Colonic mucosa (tissue), 4 donors: Measurements from ENCODE around the gene ACSM4. TPM values are rescaled to one million over a fixed set of nuclear protein-coding genes. Genes with fewer than 3 reads are reported as not detected.
A peak's percentile ranks its signal among the peaks of the same experiment; 100 is the strongest.

ENCODE experiments used
- DNase-seq: peaks from one replicate; pipeline ENCODE4 v3.0.0-alpha.2; 2020
- H3K27ac ChIP-seq: fragments of 200-600 bp; one replicate; pipeline ENCODE4 v1.8.0; 2021
- H3K27me3 ChIP-seq: fragments of 200-600 bp; one replicate; pipeline ENCODE4 v1.8.0; 2021
- H3K36me3 ChIP-seq: fragments of 200-600 bp; one replicate; pipeline ENCODE4 v1.8.0; 2021
- H3K4me1 ChIP-seq: fragments of 200-600 bp; one replicate; pipeline ENCODE4 v1.8.0; 2021; ENCODE audit warnings: mild to moderate bottlenecking
- H3K4me3 ChIP-seq: fragments of 200-600 bp; one replicate; pipeline ENCODE4 v1.8.0; 2021
- H3K9ac ChIP-seq, 2 donors: one replicate each; pipeline ENCODE4 v1.7.0; 2013; ENCODE audit warnings: control low read depth in 2 of 2, low read depth in 2 of 2, low read length in 2 of 2
- H3K9me3 ChIP-seq: fragments of 200-600 bp; one replicate; pipeline ENCODE4 v1.8.0; 2021
- CTCF ChIP-seq: fragments of 200-600 bp; IDR thresholded peaks from one replicate; pipeline ENCODE4 v1.8.0; 2022; ENCODE audit warnings: antibody characterized with exemption, mild to moderate bottlenecking
- intact Hi-C: fragments of 100-400 bp; cut with DNase I; formaldehyde crosslinking; loops from one replicate; pipeline ENCODE4 v1.14.1; 2022
- total RNA-seq, 2 donors: library from RNA; stranded (reverse); fragmentation: NEBNext Ultra II Directional in 1 of 2; extraction: Animal tissue kit (Norgen Biotek cat#: 25700) in 1 of 2; gene quantifications; one replicate each; pipeline ENCODE4 v1.2.1, GENCODE V29; 2021
- donor health status: healthy.
- donor health status: DM: no; HTN: no; CAD: no.
- donor health status: DM: no; HTN: no; CAD: no.

Gene ACSM4
- total RNA-seq, 2 donors from 2014 or later: not detected

- no peak overlapping the region for H3K9ac ChIP-seq
- H3K36me3 ChIP-seq: no peaks in the 10 kb centered on the region
- TF ChIP-seq CTCF: no peak
- no peak overlapping the region for H3K27ac ChIP-seq
- no peaks in the 10 kb centered on the region for H3K4me1 ChIP-seq
- H3K9me3 ChIP-seq: no peaks in the 10 kb centered on the region
- no peak overlapping the region for H3K4me3 ChIP-seq
- no peak for DNase-seq
- H3K27me3 ChIP-seq: no peaks in the 10 kb centered on the region
- intact Hi-C loops: no loop called here
Measured at GRCh38 chr12:7369274-7369729, 65.4 kb downstream of the ACSM4 start.

- Histone ChIP-seq H3K27ac (no peak overlapping the region), H3K4me3 (no peak overlapping the region), H3K9me3 (no peaks in the 10 kb centered on the region), H3K27me3 (no peaks in the 10 kb centered on the region), H3K4me1 (no peaks in the 10 kb centered on the region), H3K36me3 (no peaks in the 10 kb centered on the region), H3K9ac (no peak overlapping the region)
- TF ChIP-seq CTCF: no peak
- intact Hi-C loops: no loop called here
- DNase-seq: no peak
Measured at GRCh38 chr12:7373226-7373625, 69.4 kb downstream of the ACSM4 start.

GRCh38 chr12:7374423-7375144 lies 70.7 kb downstream of the ACSM4 start:
- Histone ChIP-seq H3K4me3 (no peak overlapping the region), H3K27me3 (no peaks in the 10 kb centered on the region), H3K4me1 (no peaks in the 10 kb centered on the region), H3K27ac (no peak overlapping the region), H3K9me3 (no peaks in the 10 kb centered on the region), H3K9ac (no peak overlapping the region), H3K36me3 (no peaks in the 10 kb centered on the region)
- intact Hi-C loops: loop anchor here (5.0 kb wide), 1 partner anchor 83 kb away; no protein-coding TSS in a partner anchor
- TF ChIP-seq CTCF: peak; percentile 35
- DNase-seq: peak; percentile 40

GRCh38 chr12:7375145-7375543 lies 71.3 kb downstream of the ACSM4 start:
- Histone ChIP-seq H3K9me3 (no peaks in the 10 kb centered on the region), H3K36me3 (no peaks in the 10 kb centered on the region), H3K4me1 (no peaks in the 10 kb centered on the region), H3K27ac (no peak overlapping the region), H3K9ac (no peak overlapping the region), H3K4me3 (no peak overlapping the region), H3K27me3 (no peaks in the 10 kb centered on the region)
- no peak for TF ChIP-seq CTCF
- intact Hi-C loops: loop anchor here (5.0 kb wide), 1 partner anchor 82 kb away; no protein-coding TSS in a partner anchor
- DNase-seq: no peak

- Histone ChIP-seq H3K36me3 (no peaks in the 10 kb centered on the region), H3K27ac (no peak overlapping the region), H3K4me1 (no peaks in the 10 kb centered on the region), H3K4me3 (no peak overlapping the region), H3K9ac (no peak overlapping the region), H3K9me3 (no peaks in the 10 kb centered on the region), H3K27me3 (no peaks in the 10 kb centered on the region)
- no peak for TF ChIP-seq CTCF
- intact Hi-C loops: loop anchor here (5.0 kb wide), 1 partner anchor 81 kb away; no protein-coding TSS in a partner anchor
- DNase-seq: no peak
Measured at GRCh38 chr12:7376196-7376595, 72.3 kb downstream of the ACSM4 start.

Other genes starting within 250 kb of the ACSM4 start
- gene C1S, start 243.4 kb upstream of the ACSM4 start, total RNA-seq: 10 to 100 TPM; 35.8 to 97.2 TPM
- gene C1R, start 211.6 kb upstream of the ACSM4 start, total RNA-seq: 100 to 1,000 TPM in 1 of 2 donors, 10 to 100 TPM in 1; 40.1 to 104 TPM
- gene C1RL, start 194.9 kb upstream of the ACSM4 start, total RNA-seq: 10 to 100 TPM; 39.5 to 39.7 TPM
- 1 to 10 TPM; 2.4 to 3.7 TPM for gene RBP5, start 175.2 kb upstream of the ACSM4 start, total RNA-seq
- gene CLSTN3, start 173.7 kb upstream of the ACSM4 start, total RNA-seq: 10 to 100 TPM; 13.6 to 17.0 TPM
- 10 to 100 TPM; 31.4 to 35.4 TPM for gene PEX5, start 114.4 kb upstream of the ACSM4 start, total RNA-seq
- 1 to 10 TPM; 4.2 to 7.6 TPM for gene CD163L1, start 140.1 kb downstream of the ACSM4 start, total RNA-seq
- gene CD163, start 199.7 kb downstream of the ACSM4 start, total RNA-seq: 10 to 100 TPM; 14.4 to 25.3 TPM